Measurements from ENCODE around the gene WBP1L.
A peak's percentile ranks its signal among the peaks of the same experiment; 100 is the strongest.
"Not testable (repeated sequence)": the region's sequence is repeated elsewhere in the genome, so short reads cannot be mapped to it uniquely, and the experiment has no call there.

Gene WBP1L

DNA sequence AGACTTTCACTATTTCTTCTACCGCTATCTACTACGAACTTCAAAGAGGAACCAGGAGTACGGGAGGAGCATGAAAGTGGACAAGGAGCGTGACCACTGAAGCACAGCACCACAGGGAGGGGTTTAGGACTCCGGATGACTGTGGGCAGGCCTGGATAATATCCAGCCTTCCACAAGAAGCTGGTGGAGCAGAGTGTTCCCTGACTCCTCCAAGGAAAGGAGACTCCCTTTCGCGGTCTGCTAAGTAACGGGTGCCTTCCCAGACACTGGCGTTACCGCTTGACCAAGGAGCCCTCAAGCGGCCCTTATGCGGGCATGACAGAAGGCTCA is 15.2 kb downstream of the WBP1L start:
- DNase-seq (ENCODE audit: low spot score), result not testable (repeated sequence)

DNA sequence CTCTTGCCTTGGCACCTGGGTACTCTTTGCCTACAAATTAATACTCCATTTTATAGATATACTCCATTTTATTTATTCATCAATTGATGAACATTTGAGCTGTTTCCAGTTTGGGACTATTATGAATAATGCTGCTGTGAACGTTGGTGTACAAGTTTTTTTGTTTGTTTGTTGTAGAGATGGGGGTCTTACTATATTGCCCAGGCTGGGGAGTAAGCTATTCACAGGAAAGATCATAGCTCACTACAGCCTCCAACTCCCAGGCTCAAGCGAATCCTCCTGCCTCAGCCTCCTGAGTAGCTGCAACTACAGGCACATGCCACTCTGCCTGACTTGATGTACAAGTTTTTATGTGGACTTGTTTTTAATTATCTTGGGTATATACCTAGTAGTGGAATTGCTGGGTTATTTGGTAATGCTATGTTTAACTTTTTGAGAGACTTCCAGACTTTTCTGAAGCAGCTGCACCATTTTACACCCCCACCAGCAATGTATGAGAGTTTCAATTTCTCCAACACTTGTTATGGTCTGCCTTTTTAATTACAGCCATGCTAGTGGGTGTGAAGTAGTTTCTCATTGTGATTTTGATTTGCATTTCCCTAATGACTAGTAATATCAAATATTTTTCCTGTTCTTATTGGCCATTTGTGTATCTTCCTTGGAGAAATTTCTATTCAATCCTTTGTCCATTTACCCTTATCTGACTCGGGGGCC is 15.9 kb downstream of the WBP1L start:
- DNase-seq (ENCODE audit: low spot score), result no peak

DNA sequence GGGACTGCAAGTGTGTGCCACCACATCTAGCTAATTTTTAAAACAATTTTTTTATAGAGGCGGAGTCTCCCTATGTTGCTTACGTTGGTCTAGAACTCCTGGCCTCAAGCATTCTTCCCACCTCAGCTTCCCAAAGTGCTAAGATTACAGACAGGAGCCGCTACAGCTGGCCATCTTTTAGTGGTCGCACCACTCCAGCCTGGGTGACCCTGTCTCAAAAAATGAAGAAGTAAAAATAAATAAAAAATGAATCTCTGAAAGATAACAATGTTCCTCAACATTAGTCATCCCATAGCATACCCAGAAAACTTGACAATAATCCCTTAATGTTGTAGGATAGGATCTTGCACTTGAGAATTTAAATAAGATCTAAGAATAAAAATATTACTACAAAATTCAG is 18.2 kb downstream of the WBP1L start:
- DNase-seq (ENCODE audit: low spot score), result no peak

DNA sequence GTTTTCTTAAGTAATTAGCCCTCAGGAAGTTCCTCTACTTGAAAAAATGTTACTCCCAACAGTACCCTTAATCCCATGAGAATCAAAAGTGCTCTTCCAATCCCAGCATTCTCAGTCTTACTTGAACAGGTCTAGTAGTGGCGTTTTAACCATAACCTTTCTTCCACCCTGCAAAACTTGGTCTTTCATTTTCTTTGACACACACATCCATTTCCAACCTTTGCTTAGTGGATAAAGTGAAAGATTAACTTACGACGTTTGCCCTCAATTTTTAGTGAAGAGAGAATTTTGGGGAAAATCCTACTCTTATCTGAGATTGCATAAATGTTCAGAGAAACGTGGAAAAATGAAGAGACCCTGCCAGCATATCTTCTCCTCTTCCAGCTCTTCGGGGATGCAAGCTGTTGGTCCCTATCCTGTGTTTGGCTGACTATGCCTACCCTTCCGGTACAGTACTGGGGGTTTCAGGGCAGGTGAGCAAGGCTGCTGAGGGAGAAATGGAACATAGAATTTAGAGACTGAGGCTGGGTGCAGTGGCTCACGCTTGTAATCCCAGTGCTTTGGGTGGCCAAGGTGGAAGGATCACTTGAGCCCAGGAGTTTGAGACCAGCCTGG is 18.8 kb downstream of the WBP1L start:
- DNase-seq (ENCODE audit: low spot score), result no peak

DNA sequence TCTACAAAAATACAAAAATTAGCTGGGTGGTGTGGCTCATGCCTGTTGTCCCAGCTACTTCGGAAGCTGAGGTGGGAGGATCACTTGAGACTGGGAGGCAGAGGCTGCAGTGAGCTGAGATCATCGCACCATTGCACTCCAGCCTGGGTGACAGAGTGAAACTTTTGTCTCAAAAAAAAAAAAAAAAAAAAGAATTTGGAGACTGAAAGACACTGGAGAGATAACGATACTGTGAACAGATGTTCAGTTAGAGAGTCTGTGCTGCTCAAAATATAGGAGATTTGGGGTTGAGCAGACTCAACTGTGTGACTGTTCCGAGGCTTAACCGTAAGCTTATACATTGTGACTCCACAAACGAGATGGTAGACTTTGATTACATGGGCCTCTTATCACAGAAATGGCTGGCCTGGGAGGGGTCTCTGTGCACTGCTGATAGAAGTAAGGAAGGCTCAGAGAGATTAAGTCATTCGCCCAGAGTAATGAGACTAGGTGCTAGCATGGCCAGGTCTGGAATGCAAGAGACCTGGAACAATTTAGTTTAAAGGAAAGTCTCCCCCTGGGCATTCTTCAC is 19.4 kb downstream of the WBP1L start:
- no peak for DNase-seq (ENCODE audit: low spot score)

DNA sequence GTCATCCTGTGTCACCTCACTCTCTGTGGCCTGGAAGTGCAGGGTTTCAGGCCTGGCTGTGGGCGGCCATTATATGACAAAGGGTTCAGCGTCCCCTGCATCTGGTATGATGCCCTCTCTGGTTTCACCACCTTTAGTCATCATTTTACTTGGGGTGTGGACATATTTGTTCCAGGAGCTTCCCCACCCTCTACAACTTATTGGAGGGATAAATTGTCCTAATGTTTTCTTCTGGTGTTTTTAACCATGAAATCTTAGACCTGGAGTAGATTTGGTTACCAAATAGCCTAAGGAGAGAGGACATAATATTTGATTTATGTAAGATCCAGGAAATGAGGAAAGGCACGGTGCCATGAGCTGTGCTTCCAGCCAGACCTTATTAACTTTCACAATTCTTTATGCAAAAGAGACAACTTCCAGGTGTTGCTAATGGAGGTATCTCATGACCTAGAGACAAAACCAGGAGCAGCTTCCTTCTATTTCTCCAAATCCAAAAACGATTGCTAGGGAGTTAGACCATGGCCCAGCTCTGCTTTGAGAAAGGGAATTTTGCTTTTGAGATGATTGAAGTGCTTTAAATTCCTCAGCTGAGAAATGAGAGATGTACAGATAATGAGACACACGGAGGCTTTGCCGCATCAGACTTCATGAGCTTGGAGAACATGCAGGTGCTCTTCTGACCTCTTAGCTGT is 20.9 kb downstream of the WBP1L start:
- no peak for DNase-seq (ENCODE audit: low spot score)

DNA sequence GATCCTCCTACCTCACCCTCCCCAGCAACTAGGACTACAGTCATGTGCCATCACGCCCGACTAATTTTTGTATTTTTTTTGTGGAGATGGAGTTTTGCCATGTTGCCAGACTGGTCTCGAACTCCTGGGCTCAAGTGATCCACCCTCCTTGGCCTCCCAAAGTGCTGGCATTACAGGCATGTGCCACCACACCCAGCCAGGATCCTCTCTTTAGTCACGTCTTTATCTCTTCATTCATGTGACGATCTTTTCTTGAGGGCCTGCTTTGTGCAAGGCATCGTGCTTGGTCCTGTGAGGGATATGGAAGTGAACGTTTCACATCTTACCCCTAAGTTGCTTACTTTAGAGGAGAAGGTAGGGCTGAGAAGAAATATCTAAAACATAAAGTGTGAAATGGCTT is 21.6 kb downstream of the WBP1L start:
- no peak for DNase-seq (ENCODE audit: low spot score)

DNA sequence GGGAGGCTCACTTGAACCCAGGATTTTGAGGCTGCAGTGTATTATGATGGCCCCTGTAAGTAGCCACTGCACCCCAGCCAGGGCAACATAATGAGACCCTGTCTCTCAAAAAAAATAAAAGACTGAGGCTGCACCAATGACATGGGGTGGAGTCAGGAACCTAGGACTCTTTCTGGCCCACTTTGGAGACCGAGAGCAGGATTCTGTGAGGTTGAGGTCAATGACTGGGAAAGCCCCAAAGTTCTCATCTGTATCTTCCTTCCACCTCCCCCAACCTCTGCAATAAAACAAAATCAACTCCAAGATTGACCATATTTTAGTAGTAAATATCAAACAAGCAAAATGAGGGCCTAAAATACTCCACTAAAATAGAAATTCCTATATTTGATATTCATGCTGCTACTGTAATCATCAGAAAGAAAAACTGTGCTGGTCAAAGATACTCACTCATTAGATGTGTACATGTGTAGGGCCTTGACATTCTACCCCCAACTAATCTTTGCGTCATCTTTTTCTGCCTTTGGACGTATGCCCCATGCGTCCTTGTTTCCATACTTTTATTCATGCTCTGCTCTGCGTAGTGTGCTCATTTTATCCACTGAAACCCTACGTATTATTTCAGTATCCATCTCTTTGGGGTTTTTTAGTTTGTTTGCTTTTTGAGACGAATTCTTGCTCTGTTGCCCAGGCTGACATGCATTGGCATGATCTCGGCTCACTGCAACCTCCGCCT is 23.8 kb downstream of the WBP1L start:
- no peak for DNase-seq (ENCODE audit: low spot score)

DNA sequence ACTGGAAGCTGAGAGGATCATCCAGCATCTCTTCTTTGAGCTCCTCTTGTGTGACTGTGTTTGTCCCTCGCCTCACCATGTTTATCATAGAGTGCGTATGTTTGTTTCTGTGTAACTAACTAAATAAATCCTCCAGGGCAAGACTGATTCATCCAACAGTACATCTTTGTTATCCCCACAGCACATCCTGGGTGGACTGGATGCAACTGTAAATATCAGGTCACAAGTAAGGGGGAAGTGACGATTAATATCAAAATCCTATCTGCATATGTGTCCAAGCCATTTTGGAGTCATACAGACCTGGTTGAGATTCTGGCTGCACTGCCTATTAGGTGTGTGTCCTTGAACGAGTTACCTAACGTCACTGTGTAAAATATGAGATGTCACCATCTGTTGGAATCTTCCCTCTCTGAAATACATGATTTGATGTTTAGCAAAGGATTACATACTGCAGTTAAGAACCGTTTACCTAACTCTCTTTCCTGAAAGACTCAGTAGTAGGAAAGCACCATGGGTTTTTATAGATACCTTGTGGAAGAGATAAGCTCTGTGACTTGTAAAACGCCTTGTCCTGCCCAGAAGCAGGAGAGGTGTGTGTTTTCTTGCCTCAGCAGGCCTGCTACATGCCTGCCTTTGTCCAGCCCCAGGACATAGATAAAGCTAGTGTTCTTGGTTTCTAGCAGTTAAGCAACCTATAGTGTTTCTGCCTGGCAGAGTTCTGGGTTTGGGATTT is 25.8 kb downstream of the WBP1L start:
- DNase-seq (ENCODE audit: low spot score), result no peak

DNA sequence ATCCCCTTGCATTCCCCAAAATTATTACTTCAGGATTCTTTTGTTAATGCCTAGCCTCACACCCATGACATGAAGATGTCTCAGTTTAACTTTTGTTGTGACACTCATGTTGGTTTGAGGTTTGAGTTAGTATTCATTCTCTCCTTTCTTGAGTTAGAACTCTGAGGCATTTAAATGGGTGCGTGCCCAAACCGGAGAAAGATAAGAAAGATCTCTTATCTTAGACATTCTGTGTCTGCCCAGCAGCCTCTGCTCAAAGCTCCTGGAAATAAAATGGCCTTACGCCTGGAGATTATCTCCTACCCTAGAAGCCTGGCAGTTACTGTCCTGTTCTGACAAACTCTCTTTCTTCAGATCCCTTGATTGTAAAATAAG is 26.3 kb downstream of the WBP1L start:
- no peak for DNase-seq (ENCODE audit: low spot score)

DNA sequence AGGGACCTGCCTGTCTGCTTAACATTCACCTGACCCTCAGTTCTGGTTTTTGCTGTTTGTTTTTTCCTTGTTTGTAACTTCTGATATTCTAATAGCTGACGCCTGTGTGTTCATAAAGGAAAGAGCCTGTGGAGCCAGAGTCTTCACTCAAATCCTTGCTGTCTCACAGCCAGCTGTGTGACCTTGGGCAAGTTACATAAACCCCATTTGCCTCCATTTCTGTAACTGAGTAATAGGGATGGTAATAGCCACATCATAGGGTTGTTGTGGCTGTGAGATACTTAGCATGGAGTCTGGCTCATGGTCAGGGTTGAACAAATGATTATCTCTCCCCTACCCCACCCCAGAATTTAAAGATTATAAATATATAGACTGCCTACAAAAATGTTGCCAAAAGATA is 27.0 kb downstream of the WBP1L start:
- no peak for DNase-seq (ENCODE audit: low spot score)

DNA sequence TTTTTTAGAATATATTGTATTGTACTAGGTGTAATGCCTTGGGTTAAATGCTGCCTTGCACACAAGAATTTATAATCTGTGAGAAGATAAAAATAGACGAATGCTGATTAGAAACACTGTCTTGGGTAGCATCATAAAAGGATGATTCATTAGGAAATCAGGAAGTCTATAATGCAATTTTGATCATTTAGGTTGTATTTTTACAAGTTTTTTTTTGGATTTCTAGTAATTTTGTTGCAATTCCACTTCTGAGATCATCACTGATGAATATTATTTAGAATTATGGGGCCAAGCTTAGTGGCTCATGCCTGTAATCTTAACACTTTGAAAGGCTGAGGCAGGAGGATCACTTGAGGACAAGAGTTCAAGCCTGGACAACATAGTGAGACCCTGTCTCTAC is 29.6 kb downstream of the WBP1L start:
- no peak for DNase-seq (ENCODE audit: low spot score)

DNA sequence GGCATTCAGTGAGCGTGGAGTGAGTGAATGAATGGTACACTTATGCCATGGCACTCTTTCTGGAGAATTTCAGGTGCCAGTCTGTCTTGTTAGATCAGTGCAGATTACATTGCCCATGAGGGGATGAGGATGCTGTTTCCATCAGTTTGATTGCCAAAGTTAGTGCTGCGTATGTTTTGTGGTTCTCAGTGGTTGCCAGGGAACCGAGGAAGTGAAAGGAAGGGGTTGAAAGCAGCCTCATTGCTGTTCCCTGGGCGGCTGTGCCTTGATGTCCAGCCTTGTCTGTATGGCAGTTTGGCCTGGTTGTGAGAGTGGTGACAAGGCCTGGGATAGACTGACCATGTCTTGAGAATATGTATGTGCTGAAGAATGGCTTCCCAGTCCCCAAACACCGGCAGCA is 30.2 kb downstream of the WBP1L start:
- DNase-seq (ENCODE audit: low spot score), result no peak

DNA sequence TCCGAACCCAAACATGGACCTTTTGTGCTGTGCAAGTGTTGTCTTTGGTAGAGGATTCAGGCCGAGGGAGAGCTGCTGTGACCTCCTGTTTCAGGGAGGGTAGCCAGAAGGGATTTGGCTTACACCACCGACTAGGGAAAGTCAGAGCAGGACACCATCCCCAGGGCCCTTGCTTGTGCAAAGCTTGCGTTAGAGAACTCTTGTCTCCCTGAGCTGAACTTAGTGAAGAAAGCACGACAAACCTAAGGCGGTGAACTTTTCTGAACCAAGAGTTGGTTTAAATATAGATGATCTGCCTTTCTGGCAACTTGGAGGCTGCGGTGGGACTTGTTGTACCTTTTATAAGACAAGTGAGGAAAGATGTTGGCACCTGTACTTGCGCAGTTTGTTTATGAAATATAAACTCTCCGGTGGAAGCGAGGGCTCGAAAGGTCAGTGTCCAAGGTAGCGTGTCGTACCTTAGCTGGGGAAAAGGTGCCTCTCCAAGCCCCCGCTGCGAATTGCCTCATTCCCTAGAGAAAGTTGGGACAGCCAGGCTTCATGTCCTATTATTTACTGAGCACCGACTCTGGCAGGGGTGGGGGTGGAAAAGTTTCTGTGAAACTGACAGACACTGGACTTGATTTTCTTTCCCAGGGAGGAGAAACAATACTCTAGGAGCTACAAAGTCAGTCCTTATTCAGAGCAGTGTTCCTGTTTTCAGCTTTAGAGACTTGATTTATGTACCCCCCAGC is 31.6 kb downstream of the WBP1L start:
- DNase-seq (ENCODE audit: low spot score), result no peak

DNA sequence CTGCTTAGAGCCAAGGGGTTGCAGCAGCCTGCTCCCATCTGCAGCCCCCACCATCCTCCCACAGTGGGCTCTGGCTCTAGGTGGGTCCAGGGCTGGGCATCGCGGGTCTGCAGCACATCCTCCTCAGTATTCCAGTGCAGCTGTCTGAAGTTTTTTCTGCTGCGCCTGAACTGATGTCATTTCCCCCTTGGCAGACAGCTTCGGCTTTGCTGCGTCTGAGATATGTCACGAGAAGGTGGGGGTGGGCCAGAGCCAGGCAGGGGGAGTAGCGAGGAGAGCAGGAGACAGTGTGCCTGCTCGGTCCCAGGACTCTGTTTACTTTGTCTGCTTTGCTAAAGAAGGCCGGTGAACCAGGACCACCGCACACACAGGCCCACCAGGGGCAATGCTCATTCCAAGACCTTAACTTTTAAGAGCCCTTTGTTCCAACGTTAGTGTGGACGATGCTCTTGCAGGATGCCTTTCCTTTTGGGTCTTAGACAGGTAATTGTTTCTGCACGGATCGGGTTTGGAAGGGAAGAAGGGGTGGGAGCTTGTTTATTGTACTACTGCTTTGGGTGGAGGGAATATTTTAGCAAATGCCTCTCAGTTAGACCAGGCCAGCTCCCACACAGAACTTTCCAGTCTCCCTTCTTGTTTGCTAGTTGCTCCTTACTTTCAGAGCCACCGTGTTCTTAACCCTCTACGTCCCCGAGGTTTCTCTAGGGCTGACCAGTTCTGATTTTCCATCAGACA is 32.4 kb downstream of the WBP1L start:
- no peak for DNase-seq (ENCODE audit: low spot score)

DNA sequence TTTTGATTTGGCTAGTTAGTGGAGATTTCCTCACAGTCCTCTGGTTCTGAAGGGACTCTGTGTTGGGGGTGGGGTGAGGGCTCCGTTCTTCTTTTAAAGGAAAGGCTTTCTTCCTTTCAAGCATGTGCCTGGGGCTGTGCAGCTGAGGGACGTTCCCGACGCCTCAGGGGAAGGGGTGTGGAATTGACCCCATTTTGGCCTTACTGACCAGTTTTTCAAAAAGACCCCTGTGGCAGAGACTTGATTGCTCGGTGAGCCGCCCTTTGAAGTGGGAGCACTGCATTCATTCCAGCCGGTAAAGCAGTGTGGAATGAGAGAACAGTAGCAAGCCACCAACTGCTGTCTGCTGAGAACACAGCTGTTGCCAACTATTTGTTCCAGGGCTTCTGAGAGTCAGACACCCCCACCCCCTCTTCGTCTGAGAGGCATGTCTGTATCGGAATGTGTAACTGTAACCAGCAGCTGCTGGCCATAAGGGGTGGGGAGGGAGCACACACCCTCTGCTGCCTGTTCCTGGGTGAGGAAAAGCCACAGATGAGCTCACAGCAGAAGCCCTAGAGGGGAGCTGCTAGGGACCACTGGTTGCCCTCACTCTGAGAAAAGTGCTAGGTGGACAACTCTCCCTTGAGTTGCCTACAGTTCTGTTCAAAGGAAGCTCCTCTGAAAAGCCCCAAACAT is 33.2 kb downstream of the WBP1L start:
- peak; percentile 30 for DNase-seq (ENCODE audit: low spot score)

DNA sequence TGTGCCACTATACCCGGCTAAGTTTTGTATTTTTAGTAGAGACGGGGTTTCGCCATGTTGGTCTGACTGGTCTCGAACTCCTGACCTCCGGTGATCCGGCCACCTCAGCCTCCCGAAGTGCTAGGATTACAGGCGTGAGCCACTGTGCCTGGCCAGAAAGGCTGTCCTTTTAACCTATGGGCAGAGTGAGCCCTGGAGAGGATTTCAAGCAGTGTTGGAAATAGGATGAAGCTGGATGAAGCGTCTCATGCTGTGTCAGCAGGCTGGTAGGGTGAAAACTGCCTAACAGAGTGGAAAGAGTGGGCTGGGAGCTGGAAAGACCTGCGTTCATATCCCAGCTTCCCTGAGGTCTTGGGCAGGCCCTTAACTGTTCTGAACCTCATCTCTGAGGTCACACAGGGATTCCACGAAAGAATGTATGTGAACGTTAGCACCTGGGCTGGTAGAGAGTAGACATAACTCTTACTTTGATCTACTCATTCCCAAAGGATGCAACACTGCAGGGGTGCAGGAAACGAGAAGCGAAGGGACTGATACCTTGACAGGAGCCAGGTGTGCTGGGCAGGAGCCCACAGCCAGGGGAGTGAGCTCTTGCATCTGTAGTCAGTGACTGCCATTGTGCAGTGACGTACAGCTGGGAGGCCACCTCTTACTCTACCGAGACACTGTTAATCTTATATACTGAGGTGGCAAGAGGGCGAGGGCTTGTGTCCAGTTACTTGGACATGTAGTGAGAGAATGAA is 34.1 kb downstream of the WBP1L start:
- DNase-seq (ENCODE audit: low spot score), result no peak

DNA sequence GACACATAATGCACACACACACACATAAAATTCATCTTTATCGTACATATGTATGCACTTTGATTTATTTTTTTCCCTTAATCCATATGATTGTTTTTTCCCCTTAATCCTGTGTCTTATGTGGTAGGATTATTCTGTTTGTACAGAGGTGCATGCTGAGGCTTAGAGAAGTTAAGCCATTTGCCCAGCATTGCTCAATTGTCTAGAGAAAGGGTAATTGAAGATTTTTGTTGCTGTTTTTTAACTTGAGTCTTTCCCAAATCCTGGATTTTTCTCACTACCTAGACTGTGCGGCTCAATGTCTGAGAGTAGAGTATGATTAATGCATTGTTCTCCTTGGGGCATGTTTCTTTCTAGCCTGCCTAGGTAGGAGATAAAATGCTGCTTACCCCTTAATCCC is 35.0 kb downstream of the WBP1L start:
- no peak for DNase-seq (ENCODE audit: low spot score)
